SK-N-MC (cell line): ENCODE data around the gene CTSV.

Source experiments
- EZH2 ChIP-seq: fragments of 200-600 bp; sonication (generic); IDR thresholded peaks from one replicate; pipeline ENCODE4 v1.6.1; 2017; ENCODE audit warnings: antibody characterized with exemption
- POLR2AphosphoS5 ChIP-seq: IDR thresholded peaks from 2 replicates; pipeline ENCODE4 v1.6.1; 2012; ENCODE audit warnings: mild to moderate bottlenecking, low read depth, low read length, borderline replicate concordance

DNA sequence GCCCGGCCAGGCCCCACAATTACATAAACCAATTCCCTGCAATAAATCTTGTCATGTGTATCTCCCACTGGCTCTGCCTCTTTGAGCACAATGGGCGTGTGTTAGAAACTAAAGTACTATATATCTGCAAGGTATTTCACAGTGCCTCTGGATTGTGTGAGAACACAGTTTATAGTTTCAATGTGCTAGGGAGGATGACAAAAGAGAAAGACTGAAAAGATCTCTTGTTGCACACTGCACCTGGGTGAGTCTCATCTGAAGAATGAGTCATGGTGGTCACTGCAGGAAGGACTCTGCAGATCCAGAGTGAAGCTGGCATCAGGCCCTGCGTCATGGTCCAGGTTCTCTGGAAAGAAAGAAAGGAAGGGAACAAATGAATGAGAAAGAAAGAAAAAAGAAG, 20.7 kb upstream of the CTSV start:
- TF ChIP-seq POLR2AphosphoS5, result no peak
- TF ChIP-seq EZH2, result no peak
